Fibroblast of lung (primary cell): ENCODE results near the gene LRSAM1.

ENCODE experiments used
- EZH2 ChIP-seq: IDR thresholded peaks from 2 replicates; pipeline ENCODE4 v1.5.1; 2012; ENCODE audit warnings: low read length, control low read depth, mild to moderate bottlenecking; ENCODE audit errors: missing control alignments
- TF ChIP-seq, protein P1 (sequence below), 2 donors: IDR thresholded peaks in 1 of 2; conservative IDR thresholded peaks in 1 of 2; 1 replicate in 1 of 2; 2 replicates in 1 of 2; pipeline ENCODE4 v1.5.1; 2011 to 2012; ENCODE audit warnings: low read length in 2 of 2, control low read depth in 1 of 2, inconsistent platforms in 1 of 2, low read depth in 1 of 2, mild to moderate bottlenecking in 1 of 2

DNA sequence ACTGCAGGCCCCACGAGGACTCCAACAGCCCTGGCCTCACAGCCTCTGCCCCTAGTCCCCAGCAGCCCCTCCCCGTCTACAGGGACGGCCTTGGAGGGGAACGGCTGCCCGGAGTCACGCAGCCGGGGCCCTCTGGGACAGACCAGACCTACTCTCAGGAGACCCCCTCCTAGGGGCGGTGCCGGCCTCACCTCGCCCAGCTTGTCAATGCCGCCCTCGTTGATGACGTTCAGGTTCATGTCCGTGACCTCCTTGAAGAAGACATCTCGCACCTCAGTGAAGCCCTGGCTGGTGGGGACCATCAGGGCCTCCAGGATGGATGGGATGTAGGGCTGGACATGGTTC is 58.6 kb downstream of the LRSAM1 start:
- no peak for TF ChIP-seq EZH2
- TF ChIP-seq, protein P1, sequence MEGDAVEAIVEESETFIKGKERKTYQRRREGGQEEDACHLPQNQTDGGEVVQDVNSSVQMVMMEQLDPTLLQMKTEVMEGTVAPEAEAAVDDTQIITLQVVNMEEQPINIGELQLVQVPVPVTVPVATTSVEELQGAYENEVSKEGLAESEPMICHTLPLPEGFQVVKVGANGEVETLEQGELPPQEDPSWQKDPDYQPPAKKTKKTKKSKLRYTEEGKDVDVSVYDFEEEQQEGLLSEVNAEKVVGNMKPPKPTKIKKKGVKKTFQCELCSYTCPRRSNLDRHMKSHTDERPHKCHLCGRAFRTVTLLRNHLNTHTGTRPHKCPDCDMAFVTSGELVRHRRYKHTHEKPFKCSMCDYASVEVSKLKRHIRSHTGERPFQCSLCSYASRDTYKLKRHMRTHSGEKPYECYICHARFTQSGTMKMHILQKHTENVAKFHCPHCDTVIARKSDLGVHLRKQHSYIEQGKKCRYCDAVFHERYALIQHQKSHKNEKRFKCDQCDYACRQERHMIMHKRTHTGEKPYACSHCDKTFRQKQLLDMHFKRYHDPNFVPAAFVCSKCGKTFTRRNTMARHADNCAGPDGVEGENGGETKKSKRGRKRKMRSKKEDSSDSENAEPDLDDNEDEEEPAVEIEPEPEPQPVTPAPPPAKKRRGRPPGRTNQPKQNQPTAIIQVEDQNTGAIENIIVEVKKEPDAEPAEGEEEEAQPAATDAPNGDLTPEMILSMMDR (conservative IDR thresholded peaks at IDR 0.05 in 1 of 2, IDR thresholded peaks at IDR 0.05 in 1 of 2; ENCODE audit: low read depth in 1 of 2, low read length in 2 of 2), result no peak
